Stimulated activated CD4-positive, alpha-beta T cell treated with anti-CD3 and anti-CD28 coated beads, Interleukin-15, amount 100 ng/mL, for 1 hour (primary cell): ENCODE measurements around the gene OR13F1.
"Not testable (repeated sequence)": the region's sequence is repeated elsewhere in the genome, so short reads cannot be mapped to it uniquely, and the experiment has no call there.

Source experiments
- DNase-seq, 2 donors: peaks; one replicate each; pipeline ENCODE4 v3.0.0-alpha.2; 2020; ENCODE audit warnings: low read depth in 1 of 2, low spot score in 1 of 2

Gene OR13F1

DNA sequence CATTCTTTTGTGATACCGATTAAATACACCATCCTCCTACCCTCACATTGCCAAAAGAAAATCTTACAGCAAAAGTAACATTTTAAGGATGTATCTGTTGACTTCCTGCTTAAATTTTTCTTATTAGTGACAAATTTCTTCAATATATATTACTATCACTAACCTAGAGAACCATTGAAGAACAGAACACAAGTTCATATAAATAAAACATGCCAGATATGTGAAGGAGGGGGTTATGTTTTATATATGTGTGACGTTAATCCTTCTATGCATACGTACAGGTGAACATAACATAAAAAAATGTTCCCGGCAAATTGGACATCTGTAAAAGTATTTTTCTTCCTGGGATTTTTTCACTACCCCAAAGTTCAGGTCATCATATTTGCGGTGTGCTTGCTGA is at the start of gene OR13F1:
Gene OR13F1, plus strand, starts transcription at position 301 of the 400 bp plus-strand sequence. Its CDS starts 0 bp downstream, at position 301.
- no peak for DNase-seq

- no peak for DNase-seq
Observed at GRCh38 chr9:104456831-104457230, 47.2 kb upstream of the OR13F1 start.

GRCh38 chr9:104463864-104464263 is 40.2 kb upstream of the OR13F1 start:
- DNase-seq, result no peak

DNA sequence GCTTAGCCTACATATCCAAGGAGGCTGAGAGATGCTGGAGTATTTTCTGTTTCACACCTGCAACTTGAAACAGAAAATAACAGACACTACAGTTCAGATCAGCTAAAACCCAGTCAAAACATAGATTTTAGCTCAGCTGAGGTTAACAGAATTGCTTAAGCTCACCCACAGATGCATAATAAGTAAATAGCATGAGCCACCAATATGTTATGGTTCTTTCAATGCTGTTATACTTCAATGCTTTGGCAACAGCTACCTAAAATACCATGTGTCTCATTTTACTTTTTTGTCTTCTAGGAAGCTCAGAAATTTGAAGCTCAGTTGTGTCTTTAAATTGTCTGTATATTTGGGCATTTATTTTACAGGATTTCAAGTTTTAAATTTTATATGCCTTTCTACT is 35.8 kb upstream of the OR13F1 start:
- no peak for DNase-seq

DNA sequence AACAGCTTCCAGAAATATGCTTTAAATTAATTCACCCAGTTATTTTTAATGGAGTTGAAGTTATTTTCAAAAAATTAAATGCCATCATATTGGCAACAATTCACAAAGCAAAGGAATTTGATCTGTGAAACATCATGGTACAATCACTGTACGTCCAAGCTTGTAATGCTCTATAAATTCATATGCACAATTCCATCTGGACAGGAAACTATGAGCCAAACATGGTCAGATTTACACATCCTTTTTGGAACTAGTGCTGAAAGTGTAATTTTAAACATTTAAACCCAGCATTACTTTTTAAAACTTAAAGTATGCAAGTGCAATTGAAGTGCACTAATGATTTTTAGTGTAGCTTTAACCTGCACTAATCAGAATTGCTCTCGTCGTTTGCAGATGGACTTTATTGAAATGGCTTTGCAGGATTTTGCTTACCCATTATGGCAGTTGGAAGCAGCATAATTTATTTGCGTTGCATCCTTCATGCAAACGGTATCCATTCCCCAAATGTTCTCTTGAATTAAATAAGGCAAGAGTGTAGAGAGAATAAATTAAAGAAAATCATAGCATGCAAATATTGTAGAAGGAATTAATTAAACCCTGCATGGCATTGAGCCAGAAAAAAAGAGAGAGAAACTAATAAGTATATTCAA is 21.0 kb upstream of the OR13F1 start:
- no peak for DNase-seq

- no peak for DNase-seq
Observed at GRCh38 chr9:104485014-104485413, 19.0 kb upstream of the OR13F1 start.

- no peak for DNase-seq
Observed at GRCh38 chr9:104494808-104495207, 9.3 kb upstream of the OR13F1 start.

GRCh38 chr9:104503440-104503839 is 623 bp upstream of the OR13F1 start:
- DNase-seq, result no peak

DNA sequence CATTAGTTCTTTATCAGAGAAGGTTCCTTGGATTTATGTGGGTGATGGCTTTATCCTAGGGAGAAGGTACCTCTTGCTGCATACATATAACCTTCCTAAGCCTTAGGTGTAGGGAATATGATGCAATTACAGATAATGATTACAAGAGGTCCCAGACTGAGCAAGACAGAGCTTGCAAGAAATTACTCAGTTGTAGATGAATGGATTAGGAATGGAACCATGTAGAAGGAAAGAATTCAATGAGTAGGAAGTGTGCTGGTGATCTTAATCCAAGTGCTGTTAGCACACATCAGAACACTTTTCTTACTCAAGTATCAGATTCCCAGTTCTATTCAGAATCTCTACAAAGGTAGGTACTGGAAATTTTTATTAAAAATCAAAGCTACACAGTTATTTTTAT is 2.5 kb downstream of the OR13F1 start:
- no peak for DNase-seq

DNA sequence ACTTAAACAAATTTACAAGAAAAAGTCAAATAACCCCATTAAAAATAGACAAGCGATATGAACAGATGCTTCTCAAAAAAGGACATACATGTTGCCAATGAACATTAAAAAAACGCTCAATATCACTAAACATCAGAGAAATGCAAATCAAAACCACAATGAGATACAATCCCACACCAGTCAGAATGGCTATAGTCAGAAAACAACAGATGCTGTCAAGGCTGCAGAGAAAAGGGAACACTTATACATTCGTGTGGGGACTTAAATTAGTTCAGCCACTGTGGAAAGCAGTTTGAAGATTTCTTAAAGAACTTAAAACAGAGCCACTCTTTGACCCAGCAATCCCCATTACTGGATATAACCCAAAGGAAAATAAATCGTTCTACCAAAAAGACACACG is 10.8 kb downstream of the OR13F1 start:
- no peak for DNase-seq

DNA sequence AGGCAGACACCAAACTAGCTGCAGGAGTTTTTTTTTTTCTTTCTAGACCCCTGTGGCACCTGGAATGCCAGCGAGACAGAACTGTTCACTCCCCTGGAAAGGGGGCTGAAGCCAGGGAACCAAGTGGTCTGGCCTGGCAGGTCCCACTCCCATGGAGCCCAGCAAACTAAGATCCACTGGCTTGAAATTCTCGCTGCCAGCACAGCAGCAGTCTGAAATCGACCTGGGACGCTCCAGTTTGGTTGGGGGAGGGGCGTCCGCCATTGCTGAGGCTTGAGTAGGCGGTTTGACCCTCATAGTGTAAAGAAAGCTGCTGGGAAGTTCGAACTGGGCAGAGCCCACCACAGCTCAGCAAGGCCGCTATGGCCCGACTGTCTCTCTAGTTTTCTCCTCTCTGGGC is 16.2 kb downstream of the OR13F1 start:
- not testable (repeated sequence) for DNase-seq

DNA sequence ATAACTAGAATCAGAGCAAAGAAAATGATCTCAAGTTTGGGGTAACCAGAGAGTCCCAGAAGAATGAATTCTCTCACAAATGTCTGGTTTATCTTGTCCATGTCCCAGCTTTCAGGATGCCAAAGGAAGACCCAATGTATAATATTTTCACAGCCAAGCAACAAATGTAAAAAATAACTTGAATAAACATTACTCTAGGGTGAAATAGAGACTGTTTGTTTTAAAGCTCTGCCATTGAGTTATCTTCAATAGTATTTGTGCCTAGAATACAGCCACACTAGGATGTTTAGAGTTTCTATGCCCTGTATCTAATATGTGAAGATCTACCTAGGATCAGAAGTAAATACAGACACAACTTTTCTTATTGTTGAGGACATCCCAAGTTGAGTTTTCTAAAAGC is 23.0 kb downstream of the OR13F1 start, which contains the start of gene OR13C4:
Gene OR13C4, minus strand, starts transcription at position 101 of the 400 bp plus-strand sequence. Its CDS starts 0 bp downstream, at position 101.
- no peak for DNase-seq

DNA sequence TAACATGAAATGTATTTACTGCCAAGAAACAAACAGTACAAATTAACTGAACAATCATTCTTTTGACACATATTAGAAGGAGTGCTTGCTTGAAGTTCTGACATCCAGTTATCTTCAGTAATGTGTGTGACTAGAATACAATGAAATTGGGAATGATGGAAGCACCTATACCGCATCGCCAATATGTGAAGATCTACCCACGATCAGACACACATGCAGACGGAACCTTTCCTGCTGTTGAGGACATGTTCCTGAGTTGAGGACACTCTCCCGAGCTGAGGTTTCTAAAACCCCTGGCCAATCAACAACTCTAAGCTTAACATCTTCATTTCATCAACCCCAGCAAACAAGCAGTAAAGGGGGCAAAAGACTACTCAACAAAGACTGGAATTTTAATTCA is 32.7 kb downstream of the OR13F1 start, which contains the start of gene OR13C3:
Gene OR13C3, minus strand, starts transcription at position 101 of the 400 bp plus-strand sequence. CDS start 133 bp downstream, outside the sequence.
- DNase-seq, result no peak

DNA sequence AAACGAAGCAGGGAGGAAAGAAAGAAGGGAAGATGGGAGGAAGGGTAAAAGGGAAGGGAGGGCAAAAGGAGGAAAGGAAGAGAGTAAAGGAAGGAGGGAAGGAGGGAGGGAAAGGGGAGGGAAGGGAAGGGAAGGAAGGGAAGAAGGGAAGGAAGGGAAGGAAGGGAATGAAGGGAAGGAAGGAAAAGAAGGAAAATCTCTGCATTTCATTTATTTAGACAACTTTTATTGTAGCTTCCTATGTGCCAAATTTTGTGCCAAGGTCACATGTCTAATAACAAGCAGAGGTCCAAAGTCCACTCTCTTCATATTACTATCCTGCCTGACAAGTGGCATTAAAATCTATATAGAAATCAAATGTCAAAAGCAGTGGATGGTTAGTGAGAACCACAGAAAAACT is 35.2 kb downstream of the OR13F1 start:
- DNase-seq, result no peak

GRCh38 chr9:104544644-104545043 is 40.6 kb downstream of the OR13F1 start:
- no peak for DNase-seq

- no peak for DNase-seq
Observed at GRCh38 chr9:104553261-104553660, 49.2 kb downstream of the OR13F1 start.
